Fibroblast of lung (primary cell): Measurements from ENCODE around the gene ZNF189. TPM values are rescaled to one million over a fixed set of nuclear protein-coding genes. Genes with fewer than 3 reads are reported as not detected.

Source experiments
- DNase-seq, 2 donors: peaks; one replicate each; pipeline versions ENCODE4 v3.0.0 to v3.0.0-alpha.2; 2010; ENCODE audit warnings: low read depth in 2 of 2
- H2AFZ ChIP-seq: 2 replicates; pipeline ENCODE4 v1.5.1; 2012; ENCODE audit warnings: low read length, control low read depth, inconsistent platforms
- H3K27ac ChIP-seq: 2 replicates; pipeline ENCODE4 v1.5.1; 2011; ENCODE audit warnings: low read length, control low read depth; ENCODE audit not compliant: insufficient read depth
- H3K27me3 ChIP-seq: 2 replicates; pipeline ENCODE4 v1.5.1; 2011; ENCODE audit warnings: mild to moderate bottlenecking, low read length; ENCODE audit not compliant: control insufficient read depth, insufficient read depth
- H3K36me3 ChIP-seq: 2 replicates; pipeline ENCODE4 v1.5.1; 2011; ENCODE audit warnings: low read length; ENCODE audit not compliant: control insufficient read depth, insufficient read depth
- H3K4me1 ChIP-seq: 2 replicates; pipeline ENCODE4 v1.5.1; 2011; ENCODE audit warnings: low read length; ENCODE audit not compliant: control insufficient read depth, insufficient read depth; ENCODE audit errors: extremely low read depth
- H3K4me2 ChIP-seq: 2 replicates; pipeline ENCODE4 v1.5.1; 2011; ENCODE audit warnings: low read length, control low read depth; ENCODE audit not compliant: insufficient read depth; ENCODE audit errors: extremely low read depth
- H3K4me3 ChIP-seq, 4 experiments: fragments of 200-600 bp in 1 of 4; sonication (generic) in 1 of 4; replicated peaks in 1 of 4; 2 replicates each; pipeline ENCODE4 v1.5.1; 2011 to 2016; ENCODE audit warnings: low read length in 4 of 4, low read depth in 3 of 4, mild to moderate bottlenecking in 3 of 4, control low read depth in 2 of 4, inconsistent platforms in 1 of 4, mixed read lengths in 1 of 4; ENCODE audit not compliant: insufficient read depth in 1 of 4; ENCODE audit errors: control extremely low read depth in 1 of 4
- H3K79me2 ChIP-seq: 2 replicates; pipeline ENCODE4 v1.5.1; 2012; ENCODE audit warnings: mild to moderate bottlenecking, low read length, inconsistent platforms; ENCODE audit not compliant: control insufficient read depth, insufficient read depth
- H3K9ac ChIP-seq: 2 replicates; pipeline ENCODE4 v1.5.1; 2011; ENCODE audit warnings: mild to moderate bottlenecking, low read length, control low read depth; ENCODE audit not compliant: insufficient read depth
- H3K9me3 ChIP-seq: 2 replicates; pipeline ENCODE4 v1.5.1; 2012; ENCODE audit warnings: low read depth, low read length; ENCODE audit not compliant: control insufficient read depth, insufficient read depth
- H4K20me1 ChIP-seq: 2 replicates; pipeline ENCODE4 v1.5.1; 2011; ENCODE audit warnings: low read length; ENCODE audit not compliant: control insufficient read depth, insufficient read depth; ENCODE audit errors: extremely low read depth
- CTCF ChIP-seq, 2 donors: IDR thresholded peaks in 1 of 2; conservative IDR thresholded peaks in 1 of 2; 1 replicate in 1 of 2; 2 replicates in 1 of 2; pipeline ENCODE4 v1.5.1; 2011 to 2012; ENCODE audit warnings: low read length in 2 of 2, control low read depth in 1 of 2, inconsistent platforms in 1 of 2, low read depth in 1 of 2, mild to moderate bottlenecking in 1 of 2
- EZH2 ChIP-seq: IDR thresholded peaks from 2 replicates; pipeline ENCODE4 v1.5.1; 2012; ENCODE audit warnings: low read length, control low read depth, mild to moderate bottlenecking; ENCODE audit errors: missing control alignments
- polyA plus RNA-seq, 2 donors: library from polyadenylated mRNA; depleted of rRNA in 1 of 2; stranded (reverse) in 1 of 2; unstranded in 1 of 2; fragments of >200 nt; gene quantifications; 2 replicates each; pipeline ENCODE4 v1.2.1, GENCODE V29; 2011 to 2012; ENCODE audit warnings: missing spikeins in 1 of 2
- total RNA-seq: library from RNA; depleted of rRNA; stranded (reverse); fragments of >200 nt; gene quantifications from 2 replicates; pipeline ENCODE4 v1.2.1, GENCODE V29; 2014

ZNF189 gene
- total and polyA plus RNA-seq, 2 donors (not counting 1 experiment from before 2014, with no cell fraction given) = 8.7 to 21.8 TPM

DNA sequence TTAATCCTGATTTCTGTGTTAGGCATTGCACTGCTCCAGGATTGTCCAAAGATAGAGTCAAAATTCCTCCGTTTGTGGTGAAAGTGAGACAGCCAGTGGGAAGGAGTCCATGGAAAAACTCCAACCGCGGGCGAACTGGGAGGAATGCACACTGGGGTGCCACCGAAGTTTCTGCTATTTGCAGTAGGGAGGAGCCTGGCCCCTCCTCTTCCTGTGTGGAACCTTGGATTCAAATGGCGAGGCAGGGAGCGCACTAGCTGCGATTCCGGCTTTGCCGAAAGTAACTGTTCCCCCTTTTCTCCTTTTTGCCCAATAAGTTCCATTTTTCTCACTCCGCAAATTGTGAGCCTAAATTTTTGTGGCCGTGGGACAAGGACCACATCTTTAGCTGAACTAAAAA lies 23.1 kb upstream of the ZNF189 start:
- DNase-seq = peak in 1 of 2 donors; percentile 80
- TF ChIP-seq CTCF (conservative IDR thresholded peaks at IDR 0.05 in 1 of 2, IDR thresholded peaks at IDR 0.05 in 1 of 2; ENCODE audit: low read depth in 1 of 2, low read length in 2 of 2) = no peak
- TF ChIP-seq EZH2 = no peak
- Histone ChIP-seq H2AFZ (no peak overlapping the region), H3K4me2 (no peak overlapping the region), H3K9ac (no peak overlapping the region), H3K36me3 (no peaks in the 10 kb centered on the region), H4K20me1 (no peaks in the 10 kb centered on the region), H3K4me1 (no peaks in the 10 kb centered on the region), H3K9me3 (no peaks in the 10 kb centered on the region), H3K4me3 (no peak overlapping the region), H3K79me2 (no peaks in the 10 kb centered on the region), H3K27ac (no peak overlapping the region), H3K27me3 (no peaks in the 10 kb centered on the region)

DNA sequence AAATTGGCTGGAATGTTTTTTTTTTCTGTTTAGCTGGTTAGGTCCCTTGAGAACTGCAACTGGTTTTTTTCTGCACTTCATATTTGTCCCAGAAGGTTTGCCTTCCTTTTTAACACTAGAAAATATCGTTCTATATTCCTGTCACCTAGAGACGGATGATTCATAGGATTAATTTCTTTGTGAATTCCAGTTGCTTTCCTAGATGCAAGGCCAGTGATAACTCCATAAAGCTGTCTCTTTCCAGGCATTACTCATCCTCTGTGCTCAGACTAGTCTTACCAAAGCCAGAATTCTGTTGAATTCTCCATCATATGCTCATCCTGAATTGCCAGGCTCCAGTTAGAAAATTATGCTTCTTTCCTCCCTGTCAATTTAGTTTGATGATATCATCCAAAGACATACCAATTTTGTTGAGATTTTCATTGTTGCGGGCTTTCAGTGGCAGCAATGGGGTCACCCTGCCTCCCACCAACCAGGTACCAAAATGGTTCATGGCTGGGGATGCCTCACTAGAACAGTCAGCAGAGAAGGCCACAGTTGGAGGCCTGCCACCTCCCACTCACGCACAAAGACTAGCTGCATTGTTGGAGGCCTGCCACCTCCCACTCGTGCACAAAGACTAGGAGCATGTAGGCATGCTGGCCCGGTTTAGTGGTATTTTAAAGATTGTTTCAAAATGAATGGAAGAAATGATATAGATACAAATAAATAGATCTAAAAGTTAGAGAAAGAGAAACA lies 22.4 kb upstream of the ZNF189 start:
- no peaks in the 10 kb centered on the region for H3K4me1 ChIP-seq
- no peak overlapping the region for H2AFZ ChIP-seq
- H3K4me2 ChIP-seq = no peak overlapping the region
- H3K27me3 ChIP-seq = no peaks in the 10 kb centered on the region
- H3K79me2 ChIP-seq = no peaks in the 10 kb centered on the region
- TF ChIP-seq EZH2 (no peak), CTCF (conservative IDR thresholded peaks at IDR 0.05 in 1 of 2, IDR thresholded peaks at IDR 0.05 in 1 of 2; ENCODE audit: low read depth in 1 of 2, low read length in 2 of 2) (no peak)
- no peaks in the 10 kb centered on the region for H3K36me3 ChIP-seq
- no peaks in the 10 kb centered on the region for H3K9me3 ChIP-seq
- no peak overlapping the region for H3K4me3 ChIP-seq
- no peak overlapping the region for H3K27ac ChIP-seq
- peak in 1 of 2 donors; percentile 96 for DNase-seq
- no peaks in the 10 kb centered on the region for H4K20me1 ChIP-seq
- H3K9ac ChIP-seq = no peak overlapping the region

GRCh38 chr9:101380295-101380694 lies 18.4 kb upstream of the ZNF189 start:
- no peaks in the 10 kb centered on the region for H3K36me3 ChIP-seq
- DNase-seq = no peak

More at GRCh38 chr9:101380295-101380694, 18.4 kb upstream of the ZNF189 start:
- no peak overlapping the region for H3K4me3 ChIP-seq
- H3K79me2 ChIP-seq = no peaks in the 10 kb centered on the region
- no peaks in the 10 kb centered on the region for H4K20me1 ChIP-seq
- H3K9me3 ChIP-seq = no peaks in the 10 kb centered on the region
- TF ChIP-seq EZH2 (no peak), CTCF (conservative IDR thresholded peaks at IDR 0.05 in 1 of 2, IDR thresholded peaks at IDR 0.05 in 1 of 2; ENCODE audit: low read depth in 1 of 2, low read length in 2 of 2) (no peak)
- no peak overlapping the region for H3K4me2 ChIP-seq
- no peaks in the 10 kb centered on the region for H3K27me3 ChIP-seq
- no peaks in the 10 kb centered on the region for H3K4me1 ChIP-seq
- no peak overlapping the region for H3K27ac ChIP-seq
- H2AFZ ChIP-seq = no peak overlapping the region
- no peak overlapping the region for H3K9ac ChIP-seq
